ENCODE results near the gene BBX.

The BBX gene

GRCh38 chr3:107522510-107523288 is at the start of gene BBX:
Gene BBX, plus strand, starts transcription at chr3:107522962. Its CDS starts 187,499 bp downstream, at chr3:107710461.
- DNase-seq (ENCODE audit: low read depth in 2 of 2), result peak; percentile 65 to 80

- DNase-seq (ENCODE audit: low read depth in 2 of 2), result no peak
Observed at GRCh38 chr3:107476462-107476861, 46.3 kb upstream of the BBX start.

- no peak for DNase-seq (ENCODE audit: low read depth in 2 of 2)
Observed at GRCh38 chr3:107487490-107487889, 35.3 kb upstream of the BBX start.

GRCh38 chr3:107488942-107489341 is 33.8 kb upstream of the BBX start:
- DNase-seq (ENCODE audit: low read depth in 2 of 2), result no peak

GRCh38 chr3:107493134-107493533 is 29.6 kb upstream of the BBX start:
- no peak for DNase-seq (ENCODE audit: low read depth in 2 of 2)

GRCh38 chr3:107496855-107497254 is 25.9 kb upstream of the BBX start:
- no peak for DNase-seq (ENCODE audit: low read depth in 2 of 2)

- no peak for DNase-seq (ENCODE audit: low read depth in 2 of 2)
Observed at GRCh38 chr3:107498646-107499045, 24.1 kb upstream of the BBX start.

GRCh38 chr3:107506458-107506857 is 16.3 kb upstream of the BBX start:
- no peak for DNase-seq (ENCODE audit: low read depth in 2 of 2)

- DNase-seq (ENCODE audit: low read depth in 2 of 2), result no peak
Observed at GRCh38 chr3:107508331-107508730, 14.4 kb upstream of the BBX start.

- no peak for DNase-seq (ENCODE audit: low read depth in 2 of 2)
Observed at GRCh38 chr3:107512108-107512507, 10.7 kb upstream of the BBX start.

- DNase-seq (ENCODE audit: low read depth in 2 of 2), result no peak
Observed at GRCh38 chr3:107514453-107514852, 8.3 kb upstream of the BBX start.

GRCh38 chr3:107516475-107516874 is 6.3 kb upstream of the BBX start:
- no peak for DNase-seq (ENCODE audit: low read depth in 2 of 2)

GRCh38 chr3:107520535-107520934 is 2.2 kb upstream of the BBX start:
- DNase-seq (ENCODE audit: low read depth in 2 of 2), result no peak

- no peak for DNase-seq (ENCODE audit: low read depth in 2 of 2)
Observed at GRCh38 chr3:107521469-107522059, 1.2 kb upstream of the BBX start.

GRCh38 chr3:107523289-107523538 is 452 bp downstream of the BBX start:
- DNase-seq (ENCODE audit: low read depth in 2 of 2), result no peak

GRCh38 chr3:107523539-107524325 is 970 bp downstream of the BBX start:
- peak; percentile 31 to 36 for DNase-seq (ENCODE audit: low read depth in 2 of 2)

- DNase-seq (ENCODE audit: low read depth in 2 of 2), result no peak
Observed at GRCh38 chr3:107524326-107524840, 1.6 kb downstream of the BBX start.

GRCh38 chr3:107524841-107525643 is 2.3 kb downstream of the BBX start:
- DNase-seq (ENCODE audit: low read depth in 2 of 2), result peak; percentile 13 to 24

- DNase-seq (ENCODE audit: low read depth in 2 of 2), result peak in 1 of 2 donors; percentile 3
Observed at GRCh38 chr3:107525644-107526305, 3.0 kb downstream of the BBX start.

- DNase-seq (ENCODE audit: low read depth in 2 of 2), result no peak
Observed at GRCh38 chr3:107531917-107532469, 9.2 kb downstream of the BBX start.

GRCh38 chr3:107540857-107541256 is 18.1 kb downstream of the BBX start:
- no peak for DNase-seq (ENCODE audit: low read depth in 2 of 2)
